SK-N-SH (cell line): ENCODE data around the gene DGAT2.

Source experiments
- FOSL2 ChIP-seq: IDR thresholded peaks from 2 replicates; pipeline ENCODE4 v1.4.0; 2012; ENCODE audit warnings: low read depth, mild to moderate bottlenecking, moderate library complexity, borderline replicate concordance
- TCF12 ChIP-seq: IDR thresholded peaks from 2 replicates; pipeline ENCODE4 v1.4.0; 2012
- TF ChIP-seq, protein P1 (sequence below): fragments of 200-600 bp; sonication (generic); IDR thresholded peaks from 2 replicates; pipeline ENCODE4 v1.6.1; 2017; ENCODE audit warnings: antibody characterized with exemption, mild to moderate bottlenecking, moderate library complexity
- TF ChIP-seq, protein P2 (sequence below): fragments of 150-350 bp; IDR thresholded peaks from 2 replicates; pipeline ENCODE4 v1.6.1; 2017; ENCODE audit warnings: antibody characterized with exemption, low read length, low read depth, borderline replicate concordance
- TF ChIP-seq, protein P3 (sequence below): IDR thresholded peaks from 2 replicates; pipeline ENCODE4 v1.4.0; 2012; ENCODE audit warnings: low read depth

DNA sequence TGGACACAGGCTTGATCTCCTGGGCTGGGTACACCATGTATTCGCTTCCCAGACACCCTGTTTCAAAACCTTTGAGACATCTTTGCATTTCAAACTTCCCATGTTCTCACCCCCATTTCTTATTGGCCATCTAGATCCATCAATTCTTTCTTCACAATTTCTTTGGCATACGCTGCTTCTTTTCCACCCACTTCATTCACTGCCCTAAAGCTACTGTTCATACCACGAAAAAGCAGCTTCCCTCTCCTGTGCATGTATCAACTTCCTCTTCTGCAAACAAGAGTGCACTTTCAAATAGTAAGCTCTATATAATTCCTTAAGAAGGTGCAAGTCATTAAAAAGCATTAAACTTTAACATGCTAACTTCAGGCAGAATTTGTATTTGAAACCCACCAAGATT, 67.8 kb downstream of the DGAT2 start:
- TF ChIP-seq, protein P1, sequence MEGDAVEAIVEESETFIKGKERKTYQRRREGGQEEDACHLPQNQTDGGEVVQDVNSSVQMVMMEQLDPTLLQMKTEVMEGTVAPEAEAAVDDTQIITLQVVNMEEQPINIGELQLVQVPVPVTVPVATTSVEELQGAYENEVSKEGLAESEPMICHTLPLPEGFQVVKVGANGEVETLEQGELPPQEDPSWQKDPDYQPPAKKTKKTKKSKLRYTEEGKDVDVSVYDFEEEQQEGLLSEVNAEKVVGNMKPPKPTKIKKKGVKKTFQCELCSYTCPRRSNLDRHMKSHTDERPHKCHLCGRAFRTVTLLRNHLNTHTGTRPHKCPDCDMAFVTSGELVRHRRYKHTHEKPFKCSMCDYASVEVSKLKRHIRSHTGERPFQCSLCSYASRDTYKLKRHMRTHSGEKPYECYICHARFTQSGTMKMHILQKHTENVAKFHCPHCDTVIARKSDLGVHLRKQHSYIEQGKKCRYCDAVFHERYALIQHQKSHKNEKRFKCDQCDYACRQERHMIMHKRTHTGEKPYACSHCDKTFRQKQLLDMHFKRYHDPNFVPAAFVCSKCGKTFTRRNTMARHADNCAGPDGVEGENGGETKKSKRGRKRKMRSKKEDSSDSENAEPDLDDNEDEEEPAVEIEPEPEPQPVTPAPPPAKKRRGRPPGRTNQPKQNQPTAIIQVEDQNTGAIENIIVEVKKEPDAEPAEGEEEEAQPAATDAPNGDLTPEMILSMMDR = no peak
- no peak for TF ChIP-seq FOSL2
- no peak for TF ChIP-seq TCF12
- TF ChIP-seq, protein P2, sequence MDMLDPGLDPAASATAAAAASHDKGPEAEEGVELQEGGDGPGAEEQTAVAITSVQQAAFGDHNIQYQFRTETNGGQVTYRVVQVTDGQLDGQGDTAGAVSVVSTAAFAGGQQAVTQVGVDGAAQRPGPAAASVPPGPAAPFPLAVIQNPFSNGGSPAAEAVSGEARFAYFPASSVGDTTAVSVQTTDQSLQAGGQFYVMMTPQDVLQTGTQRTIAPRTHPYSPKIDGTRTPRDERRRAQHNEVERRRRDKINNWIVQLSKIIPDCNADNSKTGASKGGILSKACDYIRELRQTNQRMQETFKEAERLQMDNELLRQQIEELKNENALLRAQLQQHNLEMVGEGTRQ = no peak
- TF ChIP-seq, protein P3, sequence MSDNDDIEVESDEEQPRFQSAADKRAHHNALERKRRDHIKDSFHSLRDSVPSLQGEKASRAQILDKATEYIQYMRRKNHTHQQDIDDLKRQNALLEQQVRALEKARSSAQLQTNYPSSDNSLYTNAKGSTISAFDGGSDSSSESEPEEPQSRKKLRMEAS = no peak
